Measurements from ENCODE around the gene CELSR1. TPM values are rescaled to one million over a fixed set of nuclear protein-coding genes. Genes with fewer than 3 reads are reported as not detected.
"Not testable (repeated sequence)": the region's sequence is repeated elsewhere in the genome, so short reads cannot be mapped to it uniquely, and the experiment has no call there.

Gene CELSR1
- total and polyA plus RNA-seq, 8 donors, result 0.75 to 3.2 (median 1.2) TPM

DNA sequence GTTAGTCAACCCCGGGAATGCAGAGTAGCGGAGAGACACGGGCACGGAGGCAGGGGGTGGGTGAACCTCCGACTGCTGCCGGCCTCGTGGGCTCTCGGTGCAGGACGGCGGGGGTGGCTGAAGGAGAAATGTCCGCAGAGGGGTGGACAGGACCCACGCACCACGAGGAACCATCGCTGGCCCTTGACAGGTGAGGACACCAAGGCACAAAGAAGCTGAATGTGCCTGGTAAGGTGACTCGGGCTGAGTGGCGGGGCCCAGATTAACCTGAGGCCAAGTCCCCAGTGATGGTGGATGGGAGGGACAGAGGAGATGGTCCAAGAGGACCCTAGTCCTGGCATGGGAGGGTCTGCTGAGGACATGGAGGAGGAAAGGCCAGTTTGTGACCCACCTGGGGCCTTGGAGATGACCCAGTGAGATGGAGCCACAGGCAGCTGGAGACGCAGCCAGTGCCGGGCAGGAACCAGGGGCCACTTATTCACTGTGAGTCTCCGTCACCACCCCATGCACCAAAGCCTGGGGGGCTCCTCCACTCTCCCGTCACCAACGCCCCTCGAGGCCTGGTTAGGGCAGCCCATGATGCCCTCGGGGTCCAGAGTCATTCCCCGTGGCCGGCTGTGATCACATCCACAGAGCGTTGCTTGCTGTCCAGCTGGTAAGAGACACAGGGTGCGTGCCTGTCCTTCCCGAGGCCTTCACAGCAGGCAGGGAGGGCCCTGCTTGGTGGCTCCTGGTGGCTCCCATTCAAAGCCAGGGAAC is 64.2 kb downstream of the CELSR1 start:
- FAIRE-seq, result no peak

DNA sequence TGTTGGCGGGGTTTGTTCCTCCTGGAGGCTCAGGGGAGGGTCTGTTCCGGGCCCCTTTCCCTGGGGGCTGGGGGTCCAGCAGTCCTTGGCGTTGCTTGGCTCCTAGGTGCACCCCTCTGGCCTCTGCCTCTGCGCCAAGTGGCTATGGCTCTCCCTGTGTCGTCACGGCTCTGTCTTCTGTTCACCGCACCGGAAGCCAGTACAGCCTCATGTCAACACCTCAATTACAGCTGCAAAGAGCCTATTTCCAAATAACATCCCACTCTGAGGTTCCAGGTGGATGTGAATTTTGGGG is 64.8 kb downstream of the CELSR1 start:
- Histone ChIP-seq H3K9me3 (no peaks in the 10 kb centered on the region), H3K27me3 (no peaks in the 10 kb centered on the region), H3K4me1 (no peaks in the 10 kb centered on the region), H3K27ac (no peak overlapping the region), H3K36me3 (no peaks in the 10 kb centered on the region), H3K4me3 (no peak overlapping the region)
- ATAC-seq, result no peak
- intact Hi-C loops (cut with DNase I), result no loop called here
- TF ChIP-seq, protein P1, sequence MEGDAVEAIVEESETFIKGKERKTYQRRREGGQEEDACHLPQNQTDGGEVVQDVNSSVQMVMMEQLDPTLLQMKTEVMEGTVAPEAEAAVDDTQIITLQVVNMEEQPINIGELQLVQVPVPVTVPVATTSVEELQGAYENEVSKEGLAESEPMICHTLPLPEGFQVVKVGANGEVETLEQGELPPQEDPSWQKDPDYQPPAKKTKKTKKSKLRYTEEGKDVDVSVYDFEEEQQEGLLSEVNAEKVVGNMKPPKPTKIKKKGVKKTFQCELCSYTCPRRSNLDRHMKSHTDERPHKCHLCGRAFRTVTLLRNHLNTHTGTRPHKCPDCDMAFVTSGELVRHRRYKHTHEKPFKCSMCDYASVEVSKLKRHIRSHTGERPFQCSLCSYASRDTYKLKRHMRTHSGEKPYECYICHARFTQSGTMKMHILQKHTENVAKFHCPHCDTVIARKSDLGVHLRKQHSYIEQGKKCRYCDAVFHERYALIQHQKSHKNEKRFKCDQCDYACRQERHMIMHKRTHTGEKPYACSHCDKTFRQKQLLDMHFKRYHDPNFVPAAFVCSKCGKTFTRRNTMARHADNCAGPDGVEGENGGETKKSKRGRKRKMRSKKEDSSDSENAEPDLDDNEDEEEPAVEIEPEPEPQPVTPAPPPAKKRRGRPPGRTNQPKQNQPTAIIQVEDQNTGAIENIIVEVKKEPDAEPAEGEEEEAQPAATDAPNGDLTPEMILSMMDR (IDR thresholded peaks at IDR 0.05), result no peak
- FAIRE-seq, result no peak
- 81 to 88% methylated on average over 8 of the region's 8 CpGs for WGBS, 2 donors
- no peak for DNase-seq

More for the DNA sequence above, 64.2 kb downstream of the CELSR1 start:
- TF ChIP-seq, protein P1 (IDR thresholded peaks at IDR 0.05), result no peak
- ATAC-seq (no peak), DNase-seq (peak in 1 of 6 donors; percentile 54)
- Histone ChIP-seq H3K9me3 (no peaks in the 10 kb centered on the region), H3K4me1 (no peaks in the 10 kb centered on the region), H3K36me3 (no peaks in the 10 kb centered on the region), H3K27me3 (no peaks in the 10 kb centered on the region), H3K27ac (no peak overlapping the region), H3K4me3 (no peak overlapping the region)
- WGBS, 2 donors, result 86 to 93% methylated on average over 28 of the region's 28 CpGs
- intact Hi-C loops (cut with DNase I), result no loop called here

DNA sequence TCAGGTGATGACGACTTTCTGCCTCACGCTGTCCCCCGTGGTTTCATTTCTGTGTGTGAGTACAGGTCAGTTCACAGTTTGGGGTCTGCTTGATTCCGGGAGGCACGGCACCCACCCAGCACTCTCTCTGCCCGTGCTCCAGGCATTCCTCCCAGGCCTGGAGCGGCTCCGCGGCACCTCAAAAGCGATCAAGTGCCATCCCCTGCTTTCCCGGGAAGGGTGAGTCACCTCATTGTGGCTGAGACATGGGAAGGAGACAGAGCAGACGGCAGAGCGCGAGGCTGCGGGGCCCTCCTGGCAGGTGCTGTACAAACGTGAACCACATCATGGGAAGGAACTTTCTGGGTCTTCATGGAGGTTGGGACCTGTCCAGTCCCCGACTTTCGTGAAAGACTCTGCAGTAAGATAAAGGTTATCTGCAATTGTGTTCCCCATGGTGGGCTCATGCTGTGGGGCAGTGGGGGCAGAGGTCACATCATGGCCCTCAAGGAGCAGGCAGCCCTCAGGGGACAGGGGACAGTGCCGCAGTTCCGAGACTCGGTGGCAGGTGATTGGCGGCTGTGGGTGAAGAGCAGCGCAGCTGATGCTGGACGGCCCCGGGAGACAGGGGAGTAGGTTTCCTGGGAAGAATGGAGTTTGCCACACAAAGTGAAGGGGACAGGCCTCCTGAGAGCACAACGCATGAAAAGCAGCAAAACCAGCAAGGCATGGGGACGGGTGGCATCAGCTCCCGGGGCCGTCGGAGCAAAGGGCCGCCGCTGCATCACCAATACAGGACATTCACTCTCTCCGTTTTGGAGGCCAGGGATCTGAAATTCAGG is 65.3 kb downstream of the CELSR1 start:
- no peak for FAIRE-seq

DNA sequence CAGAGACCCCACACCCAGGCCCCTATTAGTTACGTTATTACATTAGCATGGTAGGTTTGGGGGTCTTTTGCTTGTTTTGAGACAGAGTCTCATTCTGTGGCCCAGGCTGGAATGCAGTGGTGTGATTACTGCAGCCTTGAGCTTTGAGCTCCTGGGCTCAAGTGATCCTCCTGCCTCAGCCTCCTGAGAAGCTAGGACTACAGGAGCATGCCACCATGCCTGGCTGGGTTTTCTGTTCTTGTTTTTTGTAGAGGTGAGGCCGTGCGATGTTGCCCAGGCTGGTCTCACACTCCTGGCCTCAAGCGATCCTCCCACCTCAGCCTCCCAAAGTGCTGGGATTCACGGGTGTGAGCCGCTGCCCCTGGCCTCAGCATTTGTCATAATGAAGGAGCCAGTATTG is 66.1 kb downstream of the CELSR1 start:
- H3K36me3 ChIP-seq; H3K4me1 ChIP-seq; H3K27ac ChIP-seq; FAIRE-seq; H3K4me3 ChIP-seq; H3K9me3 ChIP-seq; intact Hi-C loops (cut with DNase I); DNase-seq; H3K27me3 ChIP-seq; ATAC-seq: not testable (repeated sequence)
- 88 to 95% methylated on average over 6 of the region's 6 CpGs for WGBS, 2 donors

More for the DNA sequence above, 65.3 kb downstream of the CELSR1 start:
- no peaks in the 10 kb centered on the region for H3K9me3 ChIP-seq
- no peaks in the 10 kb centered on the region for H3K36me3 ChIP-seq
- DNase-seq (no peak), ATAC-seq (no peak)
- TF ChIP-seq, protein P1 (IDR thresholded peaks at IDR 0.05), result no peak
- intact Hi-C loops (cut with DNase I), result no loop called here
- no peak overlapping the region for H3K27ac ChIP-seq
- H3K27me3 ChIP-seq, result no peaks in the 10 kb centered on the region
- H3K4me1 ChIP-seq, result no peaks in the 10 kb centered on the region
- 76 to 87% methylated on average over 33 of the region's 33 CpGs for WGBS, 2 donors
- H3K4me3 ChIP-seq, result no peak overlapping the region

DNA sequence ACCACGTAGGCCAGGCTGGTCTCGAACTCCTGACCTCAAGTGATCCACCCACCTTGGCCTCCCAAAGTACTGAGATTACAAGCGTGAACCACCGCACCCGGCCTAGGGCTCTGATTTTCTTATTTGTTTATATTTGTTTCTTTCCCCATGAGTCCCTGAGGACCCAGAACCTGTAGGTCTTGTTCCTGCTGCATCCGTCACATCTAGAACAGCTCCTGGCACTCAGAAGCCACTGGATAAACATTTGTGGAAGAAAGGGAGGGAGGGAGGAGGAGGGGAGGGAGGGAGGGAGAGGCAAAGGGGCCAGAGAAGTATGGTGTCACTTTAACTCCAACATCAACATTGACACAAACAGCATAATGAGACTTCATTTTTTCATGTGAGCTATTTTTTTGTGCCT is 67.7 kb downstream of the CELSR1 start:
- TF ChIP-seq, protein P1 (IDR thresholded peaks at IDR 0.05), result no peak
- H3K27me3 ChIP-seq, result no peaks in the 10 kb centered on the region
- H3K36me3 ChIP-seq, result no peaks in the 10 kb centered on the region
- WGBS, 2 donors, result 27 to 33% methylated on average over 6 of the region's 6 CpGs
- H3K4me1 ChIP-seq, result no peaks in the 10 kb centered on the region
- DNase-seq, result no peak
- H3K9me3 ChIP-seq, result no peaks in the 10 kb centered on the region
- no peak for FAIRE-seq
- H3K4me3 ChIP-seq, result no peak overlapping the region
- no peak overlapping the region for H3K27ac ChIP-seq
- intact Hi-C loops (cut with DNase I), result no loop called here
- no peak for ATAC-seq

All from pancreas (tissue), 10 donors.